Right lung (tissue), 5 donors: ENCODE results near the gene RCAN2. TPM values are rescaled to one million over a fixed set of nuclear protein-coding genes. Genes with fewer than 3 reads are reported as not detected.

ENCODE experiments used
- polyA plus RNA-seq, 5 donors: library from polyadenylated mRNA; unstranded; fragments of 120-200 nt; gene quantifications; one replicate each; pipeline versions ENCODE4 v1.2.1 to v1.2.3, GENCODE V29; 2013; ENCODE audit warnings: inconsistent platforms in 1 of 5, low replicate concordance in 1 of 5; ENCODE audit not compliant: insufficient read length in 5 of 5, insufficient read depth in 1 of 5

The RCAN2 gene
- polyA plus RNA-seq, 5 donors = 2.4 to 3.3 (median 2.9) TPM

Other genes with a start within 250 kb of the RCAN2 start
- 10 to 100 TPM in 3 of 5 donors, 1 to 10 TPM in 2; 5.9 to 13.1 (median 11.6) TPM for gene CYP39A1, start 161.4 kb upstream of the RCAN2 start, polyA plus RNA-seq
- gene SLC25A27, start 161.5 kb upstream of the RCAN2 start, polyA plus RNA-seq = 100 to 1,000 TPM in 3 of 5 donors, 10 to 100 TPM in 2; 68.2 to 145 (median 113) TPM
- 1 to 10 TPM; 1.3 to 2.6 (median 2.4) TPM for gene TDRD6, start 196.4 kb upstream of the RCAN2 start, polyA plus RNA-seq
- gene PLA2G7, start 243.9 kb upstream of the RCAN2 start, polyA plus RNA-seq = 1 to 10 TPM in 3 of 5 donors, under 1 TPM in 2; 0.73 to 1.6 (median 1.3) TPM